T-helper 2 cell (primary cell): Measurements from ENCODE around the gene NT5C2.
"Not testable (repeated sequence)": the region's sequence is repeated elsewhere in the genome, so short reads cannot be mapped to it uniquely, and the experiment has no call there.

Source experiments
- DNase-seq, 5 experiments: peaks; one replicate each; pipeline versions ENCODE4 v3.0.0 to v3.0.0-alpha.2; 2012 to 2022

Gene NT5C2

GRCh38 chr10:103083266-103083976 lies 109.7 kb downstream of the NT5C2 start:
- no peak for DNase-seq

DNA sequence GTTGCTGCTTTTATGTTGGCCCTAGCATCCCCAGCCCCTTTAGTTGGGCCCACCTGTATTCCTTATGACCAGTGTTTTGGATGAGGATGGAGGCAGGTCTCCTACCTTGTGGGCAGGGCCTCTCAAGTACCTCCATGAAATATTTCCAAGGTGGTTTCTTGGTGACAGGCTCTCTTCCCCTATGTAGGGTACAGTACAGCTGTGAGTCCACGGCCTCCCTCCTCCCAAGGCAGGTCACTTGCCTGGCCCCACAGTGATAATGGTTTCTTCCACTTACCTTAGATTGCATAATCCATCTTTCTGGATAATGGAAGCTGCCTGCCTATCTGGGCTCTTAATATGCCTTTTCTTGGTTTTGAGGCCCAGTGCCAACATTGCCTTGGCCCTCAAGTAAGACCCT lies 110.4 kb downstream of the NT5C2 start:
- DNase-seq: no peak

- DNase-seq: no peak
These were observed 112.0 kb downstream of the NT5C2 start for GRCh38 chr10:103080891-103081581.

- no peak for DNase-seq
These were observed 113.1 kb downstream of the NT5C2 start for GRCh38 chr10:103079946-103080345.

GRCh38 chr10:103079100-103079499 lies 114.0 kb downstream of the NT5C2 start:
- no peak for DNase-seq

- no peak for DNase-seq
These were observed 114.4 kb downstream of the NT5C2 start for GRCh38 chr10:103078676-103079075.

GRCh38 chr10:103078309-103078615 lies 114.8 kb downstream of the NT5C2 start:
- DNase-seq: no peak

DNA sequence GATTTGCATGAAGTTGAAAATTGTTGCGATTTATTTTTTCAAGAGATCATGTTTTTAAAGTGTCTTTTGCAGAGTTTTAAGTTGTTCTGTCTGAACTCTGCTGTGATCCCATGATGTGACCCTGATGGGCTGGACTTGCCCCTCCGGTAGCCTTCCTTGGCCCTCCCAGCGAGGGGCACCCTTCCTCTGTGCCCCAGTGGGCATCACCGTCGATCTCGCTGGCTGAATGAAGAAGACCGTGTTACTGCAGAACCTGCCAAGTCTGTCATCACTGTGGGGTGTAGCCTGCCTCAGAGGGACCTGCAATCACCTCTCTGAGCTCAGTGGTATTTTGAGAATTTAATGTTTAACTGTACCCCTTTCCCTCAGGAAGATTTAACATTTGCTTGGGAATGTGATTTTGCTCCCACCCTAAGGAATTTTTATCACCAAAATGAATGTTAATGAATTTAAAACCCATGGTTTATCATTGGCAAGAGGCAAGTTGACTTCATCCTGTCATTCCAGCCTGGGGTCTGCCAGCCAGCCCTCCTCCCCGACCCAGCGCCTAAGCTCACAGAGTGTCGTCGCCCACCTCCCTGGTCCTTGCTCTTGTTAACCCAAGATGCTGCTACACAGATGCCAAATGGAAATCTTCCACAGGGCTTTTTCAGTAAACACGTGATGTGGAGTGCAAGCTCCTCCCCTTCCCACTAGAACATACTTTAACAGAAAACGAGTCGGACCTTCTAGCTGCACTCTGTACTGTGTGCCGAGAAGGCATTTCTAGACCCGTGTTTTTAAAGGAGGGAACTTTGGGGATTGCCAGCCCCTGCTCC lies 115.4 kb downstream of the NT5C2 start:
- DNase-seq: no peak

GRCh38 chr10:103077020-103077419 lies 116.1 kb downstream of the NT5C2 start:
- no peak for DNase-seq

- DNase-seq: no peak
These were observed 120.2 kb downstream of the NT5C2 start for GRCh38 chr10:103072891-103073290.

GRCh38 chr10:103072276-103072675 lies 120.8 kb downstream of the NT5C2 start:
- DNase-seq: no peak

DNA sequence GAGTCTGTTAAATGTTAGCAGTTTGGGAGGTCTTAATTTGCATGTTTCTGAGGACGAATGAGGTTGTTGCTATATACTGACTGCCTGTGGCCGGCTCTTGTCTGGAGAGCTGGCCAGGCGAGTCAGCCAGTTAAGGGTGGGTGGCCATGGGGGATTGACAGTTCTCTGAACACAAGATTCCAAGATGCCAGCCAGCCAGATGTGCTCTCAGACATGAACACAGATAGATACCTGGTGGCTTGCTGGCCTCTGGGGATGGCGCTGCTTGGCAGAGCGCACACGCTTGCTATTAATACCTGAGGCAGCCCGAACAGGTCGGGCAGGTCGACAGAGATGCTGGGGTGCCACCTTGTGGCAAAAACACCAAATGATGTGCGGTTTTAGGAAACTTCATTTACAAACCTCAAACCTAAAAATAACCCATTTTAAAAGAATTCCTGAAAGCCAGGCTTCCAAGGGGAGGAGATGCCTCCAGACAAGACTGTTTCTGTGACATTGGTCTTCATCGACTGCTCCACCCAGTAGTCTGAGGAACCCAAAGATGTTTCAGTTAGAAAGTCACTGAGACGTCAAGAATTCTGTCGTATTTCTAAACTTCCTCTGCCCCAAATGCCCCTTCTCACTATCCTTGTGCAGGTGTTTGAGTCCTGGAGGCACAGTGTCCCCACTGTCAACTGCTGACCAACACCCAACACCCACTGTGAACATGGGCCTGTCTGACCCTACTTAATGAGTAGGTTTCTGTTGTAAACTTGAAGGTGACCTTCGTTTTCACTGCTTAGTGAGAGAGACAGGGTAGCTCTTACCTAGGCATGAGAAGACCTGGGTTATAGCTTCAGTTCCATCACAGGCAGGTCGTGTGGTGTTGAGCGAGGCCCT lies 123.4 kb downstream of the NT5C2 start:
- DNase-seq: peak; percentile 23 to 75 (median 50)

- DNase-seq: no peak
These were observed 125.1 kb downstream of the NT5C2 start for GRCh38 chr10:103067956-103068355.

DNA sequence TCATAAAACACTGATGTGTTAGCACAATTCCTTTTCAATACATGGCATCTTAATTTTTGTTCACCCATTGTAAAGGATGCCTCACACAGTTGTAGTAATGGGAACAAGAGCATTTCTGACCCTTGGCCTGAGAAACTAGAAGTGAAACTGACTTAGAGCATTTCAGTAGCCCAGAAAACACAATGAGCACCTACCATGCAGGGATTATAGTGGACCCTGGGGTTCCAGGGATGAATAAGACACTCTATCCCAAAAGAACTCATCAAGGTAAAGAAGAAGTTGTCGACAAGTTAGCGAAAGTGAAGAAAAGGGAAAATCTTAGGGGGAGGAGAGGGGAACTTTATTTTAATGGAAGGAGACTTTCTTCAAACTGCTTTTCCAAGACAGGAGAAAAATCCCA lies 125.6 kb downstream of the NT5C2 start:
- DNase-seq: no peak

GRCh38 chr10:103067099-103067477 lies 126.0 kb downstream of the NT5C2 start:
- DNase-seq: not testable (repeated sequence)

GRCh38 chr10:103066141-103067098 lies 126.7 kb downstream of the NT5C2 start:
- no peak for DNase-seq

GRCh38 chr10:103064956-103065355 lies 128.1 kb downstream of the NT5C2 start:
- no peak for DNase-seq

DNA sequence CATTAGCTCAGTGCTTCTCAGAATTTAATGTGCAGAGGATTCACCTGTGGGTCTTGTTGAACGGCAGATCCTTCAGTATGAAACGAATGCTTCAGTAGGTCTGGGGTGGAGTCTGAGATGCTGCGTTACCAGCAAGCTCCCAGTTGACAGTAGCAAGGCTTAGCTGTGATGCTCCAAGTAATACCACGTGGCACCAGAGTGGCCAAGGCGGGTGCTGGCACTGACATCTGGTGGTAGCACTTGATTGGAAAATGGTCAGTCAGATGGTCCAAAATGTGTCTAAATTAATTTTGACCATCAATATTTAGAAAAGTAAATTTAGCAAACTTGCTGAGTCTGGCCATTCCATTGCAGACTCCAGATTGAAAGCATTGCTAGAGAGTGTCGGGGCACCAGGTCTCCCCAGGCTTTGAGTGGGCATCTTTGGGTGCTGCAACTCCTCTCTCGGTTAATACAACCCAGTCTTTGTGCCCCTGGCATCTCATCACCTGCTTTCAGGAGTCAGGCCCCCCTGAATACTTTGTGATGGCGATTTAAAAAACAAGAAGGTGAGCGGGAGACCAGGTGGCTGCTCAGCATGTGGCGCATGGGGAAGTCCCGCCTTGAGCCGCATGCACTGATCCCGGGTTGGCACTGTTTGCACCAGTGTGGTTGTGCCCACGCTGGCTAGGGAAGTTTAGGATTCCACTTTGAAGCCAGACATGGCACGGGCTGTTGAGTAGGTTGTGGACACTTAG lies 130.1 kb downstream of the NT5C2 start:
- DNase-seq: no peak

- DNase-seq: no peak
These were observed 132.5 kb downstream of the NT5C2 start for GRCh38 chr10:103060575-103060974.

DNA sequence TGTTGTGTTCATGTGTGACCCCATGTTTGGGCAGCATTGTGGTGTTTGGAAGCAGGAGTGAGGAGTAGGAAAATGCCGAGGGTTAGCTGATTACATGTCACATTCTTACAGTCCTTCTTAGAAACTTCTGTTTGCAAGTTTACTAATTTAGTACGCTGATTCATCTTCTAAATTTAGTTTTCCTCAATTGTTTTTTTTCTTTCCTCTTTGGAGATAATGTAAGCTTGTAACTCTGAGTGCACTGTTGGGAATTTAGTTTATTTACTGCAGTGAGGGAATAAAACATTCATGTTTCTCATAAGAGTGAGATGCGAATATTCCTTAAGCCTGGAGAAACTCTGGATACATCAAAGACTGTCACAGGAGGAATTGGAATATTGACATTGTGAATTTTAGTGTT lies 135.0 kb downstream of the NT5C2 start:
- no peak for DNase-seq

GRCh38 chr10:103055105-103055504 lies 138.0 kb downstream of the NT5C2 start:
- DNase-seq: no peak
